ENCODE data around the gene MAMDC2. TPM values are rescaled to one million over a fixed set of nuclear protein-coding genes. Genes with fewer than 3 reads are reported as not detected.

The MAMDC2 gene
- total RNA-seq, 1 experiment from 2014 or later, result 4.6 TPM

DNA sequence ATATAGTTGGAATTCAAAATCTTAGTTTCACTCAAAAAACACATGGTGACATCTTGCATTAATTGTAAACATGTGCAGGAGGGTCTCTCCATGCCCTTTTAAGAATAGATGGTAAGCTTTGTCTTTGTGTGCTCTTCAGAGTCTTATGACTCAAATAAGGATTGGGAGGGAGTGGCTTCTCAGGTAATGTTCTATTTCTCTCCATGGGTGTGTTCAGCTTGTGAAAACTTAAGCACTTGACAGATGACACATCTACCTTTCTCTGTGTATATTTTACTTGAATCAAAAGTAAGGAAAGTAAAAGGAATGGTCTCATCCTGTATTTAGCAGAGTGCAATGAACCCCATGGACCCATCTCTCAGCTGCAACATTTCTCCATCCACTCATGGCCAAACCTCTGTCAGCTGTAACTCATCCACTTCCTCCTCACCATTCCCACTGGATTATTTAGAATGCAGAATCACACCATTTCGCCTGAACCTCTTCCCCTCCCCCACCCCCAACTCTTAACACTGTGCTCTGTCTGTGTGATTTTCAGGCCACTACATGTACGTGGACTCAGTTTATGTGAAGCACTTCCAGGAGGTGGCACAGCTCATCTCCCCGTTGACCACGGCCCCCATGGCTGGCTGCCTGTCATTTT is 82.1 kb downstream of the MAMDC2 start:
- no peak for DNase-seq
- H4K20me1 ChIP-seq (ENCODE audit: control insufficient read depth, insufficient read depth, insufficient read length), result no peaks in the 10 kb centered on the region
- no CpG with 5 or more reads among the region's 4 CpGs for WGBS (ENCODE audit: extremely low coverage, insufficient read length, low lambda C conversion rate)
- H3K56ac ChIP-seq (ENCODE audit: insufficient read length, low read depth, low read length), result no peak overlapping the region
- no peak overlapping the region for H2BK15ac ChIP-seq (ENCODE audit: low read depth, low read length)
- Mint-ChIP-seq H3K27ac (peak overlapping the region in 1 of 3 experiments; percentile 36; a peak in 1 of 7 replicates), H3K36me3 (ENCODE audit: insufficient read depth in 1 of 3, low read depth in 3 of 3) (peaks cover 0 to 6% (median 0%) of the 10 kb centered on the region in 3 experiments; a peak in 2 of 7 replicates), H3K27me3 (ENCODE audit: low read depth) (no peaks in the 10 kb centered on the region), H3K4me3 (no peak overlapping the region), H3K9me3 (no peaks in the 10 kb centered on the region), H3K4me1 (peaks cover 3 to 5% of the 10 kb centered on the region in 2 experiments; a peak in 3 of 4 replicates)
- H2BK12ac ChIP-seq (ENCODE audit: insufficient read length, low read depth, low read length), result no peak overlapping the region
- H3K4ac ChIP-seq (ENCODE audit: low read depth, low read length), result no peak overlapping the region
- no peak overlapping the region for H3K4me2 ChIP-seq (ENCODE audit: insufficient read depth, insufficient read length, low read length)
- no peak overlapping the region for H4K91ac ChIP-seq (ENCODE audit: insufficient read length, low read depth, low read length)
- H2BK20ac ChIP-seq (ENCODE audit: low read depth, low read length, poor library complexity, severe bottlenecking), result no peak overlapping the region
- H3K79me1 ChIP-seq (ENCODE audit: insufficient read depth, low read depth, low read length, poor library complexity, severe bottlenecking), result no peaks in the 10 kb centered on the region
- H4K5ac ChIP-seq (ENCODE audit: insufficient read length, low read depth, low read length), result no peak overlapping the region
- no peaks in the 10 kb centered on the region for H3K23me2 ChIP-seq (ENCODE audit: insufficient read length, low read depth, low read length, poor library complexity, severe bottlenecking)
- no peak overlapping the region for H3T11ph ChIP-seq (ENCODE audit: low read length)
- H3K9ac ChIP-seq (ENCODE audit: extremely low read depth, insufficient read length, low read length), result no peak overlapping the region
- TF ChIP-seq, protein P1, sequence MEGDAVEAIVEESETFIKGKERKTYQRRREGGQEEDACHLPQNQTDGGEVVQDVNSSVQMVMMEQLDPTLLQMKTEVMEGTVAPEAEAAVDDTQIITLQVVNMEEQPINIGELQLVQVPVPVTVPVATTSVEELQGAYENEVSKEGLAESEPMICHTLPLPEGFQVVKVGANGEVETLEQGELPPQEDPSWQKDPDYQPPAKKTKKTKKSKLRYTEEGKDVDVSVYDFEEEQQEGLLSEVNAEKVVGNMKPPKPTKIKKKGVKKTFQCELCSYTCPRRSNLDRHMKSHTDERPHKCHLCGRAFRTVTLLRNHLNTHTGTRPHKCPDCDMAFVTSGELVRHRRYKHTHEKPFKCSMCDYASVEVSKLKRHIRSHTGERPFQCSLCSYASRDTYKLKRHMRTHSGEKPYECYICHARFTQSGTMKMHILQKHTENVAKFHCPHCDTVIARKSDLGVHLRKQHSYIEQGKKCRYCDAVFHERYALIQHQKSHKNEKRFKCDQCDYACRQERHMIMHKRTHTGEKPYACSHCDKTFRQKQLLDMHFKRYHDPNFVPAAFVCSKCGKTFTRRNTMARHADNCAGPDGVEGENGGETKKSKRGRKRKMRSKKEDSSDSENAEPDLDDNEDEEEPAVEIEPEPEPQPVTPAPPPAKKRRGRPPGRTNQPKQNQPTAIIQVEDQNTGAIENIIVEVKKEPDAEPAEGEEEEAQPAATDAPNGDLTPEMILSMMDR (conservative IDR thresholded peaks at IDR 0.05), result no peak
- no peak overlapping the region for H2BK120ac ChIP-seq (ENCODE audit: low read depth, low read length, poor library complexity, severe bottlenecking)
- H3K9me3 ChIP-seq (ENCODE audit: control insufficient read depth, low read depth, low read length), result no peaks in the 10 kb centered on the region
- no peaks in the 10 kb centered on the region for H3K27me3 ChIP-seq (ENCODE audit: insufficient read depth, low read length)
- H2AK5ac ChIP-seq (ENCODE audit: insufficient read length, low read length), result no peak overlapping the region
- no peak overlapping the region for H3K18ac ChIP-seq (ENCODE audit: insufficient read length, low read depth, low read length)
- H3K14ac ChIP-seq (ENCODE audit: insufficient read depth, low read length), result no peak overlapping the region
- no peak overlapping the region for H3K27ac ChIP-seq (ENCODE audit: insufficient read length, low read depth, low read length)
- H3K4me1 ChIP-seq (ENCODE audit: insufficient read depth, low read length), result no peaks in the 10 kb centered on the region
- no peak overlapping the region for H2BK5ac ChIP-seq (ENCODE audit: insufficient read length, low read length)
- H2AFZ ChIP-seq (ENCODE audit: low read length), result no peak overlapping the region
- H3K23ac ChIP-seq (ENCODE audit: insufficient read length, low read depth, low read length), result no peak overlapping the region
- no peaks in the 10 kb centered on the region for H3K79me2 ChIP-seq (ENCODE audit: insufficient read depth, low read length)
- no peak overlapping the region for H4K8ac ChIP-seq (replicated peaks; ENCODE audit: insufficient read length, low read depth, low read length)
